Caki2 (cell line): Measurements from ENCODE around the gene USP44. TPM values are rescaled to one million over a fixed set of nuclear protein-coding genes. Genes with fewer than 3 reads are reported as not detected.

Experiments
- DNase-seq: peaks from one replicate; pipeline ENCODE4 v3.0.0-alpha.2; 2015; ENCODE audit warnings: low read depth
- in situ Hi-C: cut with HindIII; loops from 2 replicates; pipeline ENCODE4 v1.10.0; 2016; ENCODE audit warnings: low sequenced_read_pairs, low pct_unique_long_range_greater_than_20kb, mixed read lengths
- total RNA-seq: library from RNA; depleted of rRNA; stranded (reverse); fragments of >200 nt; shearing (Covaris generic); gene quantifications from 2 replicates; pipeline ENCODE4 v1.2.3, GENCODE V29; 2014; ENCODE audit warnings: low replicate concordance

Gene USP44
- total RNA-seq, 1 experiment from 2014 or later: not detected

DNA sequence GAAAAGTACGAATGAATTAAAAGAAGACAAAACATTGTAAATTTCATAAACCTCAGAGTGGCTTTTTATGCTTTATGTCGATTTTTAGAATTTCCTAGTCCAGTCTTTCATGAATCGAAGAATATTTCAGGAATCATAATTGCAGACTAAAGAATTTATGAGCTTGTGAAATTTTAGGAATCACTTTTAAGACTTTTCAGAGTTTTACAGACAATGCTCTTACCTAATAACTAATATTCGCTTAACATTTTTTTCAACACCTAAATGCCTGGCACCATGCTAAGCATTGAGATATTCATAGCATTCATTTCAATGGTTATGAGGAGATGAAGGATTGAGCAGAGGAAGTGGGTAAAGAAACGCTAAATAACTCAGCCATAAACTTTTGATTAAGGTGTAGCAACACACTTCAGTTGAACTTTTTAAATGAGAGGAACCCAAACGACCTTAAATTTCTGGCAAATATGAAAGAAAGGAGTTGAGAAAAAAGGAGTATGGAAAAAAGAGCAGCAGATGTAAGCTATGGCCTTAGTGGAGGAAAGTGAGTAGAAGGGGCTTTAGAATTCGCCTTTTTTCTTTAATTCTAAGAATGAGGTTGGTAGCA, 739 bp upstream of the USP44 start:
- in situ Hi-C loops: no loop called here
- no peak for DNase-seq

GRCh38 chr12:95549392-95550084, 1.7 kb downstream of the USP44 start:
- in situ Hi-C loops: no loop called here
- DNase-seq: no peak

- in situ Hi-C loops: no loop called here
These were observed 2.5 kb downstream of the USP44 start for GRCh38 chr12:95548539-95549391.

DNA sequence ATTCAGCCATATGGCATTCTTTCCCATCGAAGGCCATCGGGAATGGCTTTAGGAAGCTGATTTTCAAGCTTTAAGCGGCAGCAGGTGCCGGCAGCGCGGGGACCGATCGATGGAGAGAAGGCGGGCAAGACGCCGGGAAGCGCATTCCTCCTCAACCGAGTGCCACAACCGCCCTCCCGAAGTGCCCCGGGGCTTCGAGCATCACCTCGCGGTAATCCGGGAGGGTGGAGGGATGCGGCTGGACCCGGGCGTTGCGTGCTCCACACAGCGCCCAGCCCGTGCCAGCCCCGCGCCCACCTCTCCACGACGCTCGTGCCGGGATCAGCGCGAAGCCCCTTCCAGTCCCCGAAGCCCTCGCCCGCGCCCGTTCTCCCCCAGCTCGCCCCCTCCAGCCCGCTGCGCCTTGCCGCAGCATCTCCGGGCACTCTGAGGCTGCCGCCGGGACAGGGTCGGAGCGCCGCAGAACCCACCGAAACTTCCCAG, 3.2 kb downstream of the USP44 start:
- no peak for DNase-seq
- in situ Hi-C loops: no loop called here

More at GRCh38 chr12:95548539-95549391, 2.5 kb downstream of the USP44 start:
- DNase-seq: no peak

DNA sequence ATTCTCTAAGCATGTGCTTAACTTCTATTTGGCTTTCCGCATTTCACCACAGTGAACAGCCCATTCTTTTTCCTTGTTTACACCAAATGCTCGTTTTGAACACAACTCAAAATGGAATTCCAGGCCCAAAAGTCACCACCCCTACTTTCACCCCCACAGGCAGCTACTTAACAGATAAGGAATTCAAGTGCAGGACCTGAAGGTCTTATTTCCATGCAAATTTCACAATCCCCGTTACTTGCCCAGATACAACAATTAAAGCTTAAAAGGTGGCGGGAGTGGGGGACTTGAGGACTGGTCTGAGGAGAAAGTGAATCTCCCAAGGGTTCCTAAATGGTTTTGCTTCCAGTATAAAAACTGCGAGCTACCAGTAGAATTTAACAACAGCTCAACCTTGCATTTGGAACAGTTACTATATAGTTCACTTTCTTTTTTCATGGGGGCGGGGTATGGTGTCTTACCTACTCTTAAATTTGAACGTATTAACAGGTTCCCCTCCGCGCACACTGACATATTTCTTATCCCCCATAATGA, 3.7 kb downstream of the USP44 start:
- in situ Hi-C loops: no loop called here
- no peak for DNase-seq

DNA sequence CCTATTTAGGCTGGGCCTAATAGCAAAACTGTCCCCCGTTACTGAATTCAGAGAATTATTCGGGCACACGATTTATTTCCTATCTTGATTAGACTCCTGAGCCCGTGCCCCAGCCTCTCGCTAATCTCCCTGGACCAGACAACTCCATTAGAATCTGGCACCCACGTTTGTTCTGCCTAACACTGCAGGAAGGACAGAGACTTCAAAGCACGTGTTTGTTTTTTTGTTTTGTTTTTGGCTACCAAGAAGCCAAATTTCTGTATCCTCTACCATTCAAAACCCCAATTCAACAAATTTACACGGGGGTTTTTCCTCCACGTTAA, 4.8 kb downstream of the USP44 start:
- in situ Hi-C loops: no loop called here
- no peak for DNase-seq

DNA sequence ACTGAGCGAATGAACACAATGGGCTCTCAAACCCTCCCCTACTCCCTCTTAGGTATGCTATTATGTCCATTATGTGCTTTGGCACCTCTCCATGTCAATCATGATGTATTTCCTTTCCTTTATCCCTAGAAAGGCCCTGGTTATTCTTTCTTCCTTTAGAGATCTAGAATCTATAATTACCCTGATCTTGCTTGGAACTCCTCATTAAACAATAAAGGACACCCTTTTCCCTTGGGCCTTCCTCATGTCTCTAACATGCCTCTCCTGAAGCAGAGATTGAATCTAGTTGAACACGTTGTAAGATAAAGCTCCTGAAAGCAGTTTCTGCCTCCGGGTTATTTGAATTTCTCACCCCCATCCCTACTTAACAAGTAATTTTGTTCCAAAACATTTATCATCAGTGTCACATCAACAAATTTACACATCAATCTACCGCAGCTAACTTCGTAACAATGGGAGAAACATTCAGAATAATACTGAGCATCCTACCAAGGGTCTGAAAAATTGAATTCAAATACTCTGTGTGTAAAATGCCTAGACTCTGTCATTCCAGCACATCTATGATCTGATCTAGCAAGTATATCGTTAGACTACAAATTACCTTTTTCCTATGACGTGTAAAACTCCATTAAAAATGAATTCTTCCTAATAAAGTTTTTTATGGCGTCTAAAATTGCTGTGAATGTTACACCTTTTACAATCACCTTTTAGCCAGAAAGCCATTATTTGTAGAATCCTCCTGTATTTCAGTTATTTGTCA, 5.4 kb downstream of the USP44 start:
- DNase-seq: no peak
- in situ Hi-C loops: no loop called here

DNA sequence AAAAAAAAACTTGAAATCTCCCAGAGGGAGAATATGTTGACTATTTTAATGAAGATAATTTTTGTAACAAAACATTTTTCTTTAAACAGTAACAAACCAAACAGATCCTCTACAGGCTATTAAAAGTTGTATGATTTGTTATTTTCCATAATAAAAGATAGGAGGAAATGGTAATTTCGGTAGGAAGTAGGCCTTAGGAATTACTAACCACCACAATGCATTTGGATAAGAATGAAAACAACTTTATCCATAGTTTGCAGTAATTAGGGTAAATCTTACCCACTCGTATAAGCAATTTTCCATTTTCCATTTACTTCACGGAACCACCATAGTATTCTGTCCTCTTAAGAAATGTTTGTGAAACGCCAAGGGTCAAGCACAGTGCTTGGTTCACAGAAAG, 6.0 kb downstream of the USP44 start:
- DNase-seq: no peak
- in situ Hi-C loops: no loop called here

DNA sequence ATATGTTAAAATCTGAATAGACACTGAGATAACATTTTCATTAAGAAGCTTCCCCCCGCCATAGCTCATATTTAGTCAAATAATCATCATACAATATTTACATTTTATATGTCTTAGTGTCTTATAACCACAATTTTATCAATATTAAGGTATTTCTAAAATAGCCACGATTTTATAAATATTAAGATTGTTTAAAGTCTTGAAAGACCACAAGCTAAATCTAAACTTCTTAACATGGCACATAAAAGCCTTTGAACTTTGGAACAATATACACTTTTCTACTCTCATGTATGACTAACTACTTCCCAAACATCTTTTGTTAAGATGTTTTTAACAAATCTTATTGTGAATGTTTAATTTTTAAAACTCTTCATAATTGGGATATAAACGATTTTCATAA, 6.5 kb downstream of the USP44 start:
- in situ Hi-C loops: no loop called here
- no peak for DNase-seq

DNA sequence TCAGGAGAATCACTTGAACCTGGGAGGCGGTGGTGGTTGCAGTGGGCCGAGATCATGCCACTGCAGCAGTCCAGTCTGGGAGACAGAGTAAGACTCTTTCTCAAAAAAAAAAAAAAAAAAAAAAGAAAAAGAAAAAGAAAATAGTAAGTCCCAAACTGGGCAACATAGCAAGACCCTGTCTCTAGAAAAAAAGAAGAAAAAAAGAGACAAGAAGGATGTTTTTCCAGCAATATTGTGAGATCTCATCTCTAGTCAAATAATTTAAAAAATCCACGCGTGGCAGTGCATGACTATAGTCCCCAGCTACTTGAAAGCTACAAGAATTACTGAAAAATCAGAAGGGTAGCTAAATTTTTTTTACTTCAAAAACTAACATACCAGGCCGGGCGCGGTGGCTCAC, 8.0 kb downstream of the USP44 start:
- no peak for DNase-seq
- in situ Hi-C loops: no loop called here

- DNase-seq: no peak
- in situ Hi-C loops: no loop called here
These were observed 9.8 kb downstream of the USP44 start for GRCh38 chr12:95541436-95541835.

GRCh38 chr12:95538656-95539055, 12.6 kb downstream of the USP44 start:
- no peak for DNase-seq
- in situ Hi-C loops: no loop called here

DNA sequence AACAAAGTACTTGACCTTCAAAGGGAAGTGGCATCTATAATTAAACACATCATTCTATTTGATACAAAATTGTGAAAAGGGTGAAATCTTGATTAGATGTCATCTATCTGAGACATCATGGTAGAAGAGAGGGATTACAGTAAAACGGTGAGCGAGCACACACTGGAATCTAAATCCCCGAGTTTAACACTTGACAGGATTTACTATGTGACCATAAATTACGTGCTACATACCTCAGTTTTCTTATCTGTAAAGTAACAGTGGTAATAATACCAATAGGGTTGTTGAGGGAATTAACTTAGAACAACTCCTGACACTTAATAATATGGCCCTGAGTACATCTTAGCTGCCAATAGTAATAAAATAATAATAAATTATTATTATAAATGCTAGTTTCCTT, 13.3 kb downstream of the USP44 start:
- no peak for DNase-seq
- in situ Hi-C loops: no loop called here

DNA sequence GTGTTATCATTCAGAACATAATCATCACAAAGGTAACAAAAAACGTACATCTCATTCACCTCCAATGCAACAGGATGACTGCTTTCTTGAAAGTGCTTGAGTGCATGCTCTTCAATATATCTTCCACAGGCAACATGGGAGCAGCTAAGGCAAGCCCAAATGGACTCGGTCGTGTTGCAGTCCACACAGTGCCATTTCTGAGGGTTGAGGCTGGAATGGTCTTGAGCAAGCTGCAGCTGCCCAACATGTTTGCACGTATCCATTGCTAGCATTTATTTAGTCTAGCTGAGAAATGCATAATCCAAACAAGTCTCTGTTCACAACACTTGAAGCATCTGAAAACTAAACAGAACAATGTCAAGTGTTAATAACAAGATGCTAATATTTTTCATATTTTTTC, 17.3 kb downstream of the USP44 start:
- no peak for DNase-seq
- in situ Hi-C loops: no loop called here

GRCh38 chr12:95532851-95533250, 18.4 kb downstream of the USP44 start:
- DNase-seq: no peak
- in situ Hi-C loops: no loop called here

DNA sequence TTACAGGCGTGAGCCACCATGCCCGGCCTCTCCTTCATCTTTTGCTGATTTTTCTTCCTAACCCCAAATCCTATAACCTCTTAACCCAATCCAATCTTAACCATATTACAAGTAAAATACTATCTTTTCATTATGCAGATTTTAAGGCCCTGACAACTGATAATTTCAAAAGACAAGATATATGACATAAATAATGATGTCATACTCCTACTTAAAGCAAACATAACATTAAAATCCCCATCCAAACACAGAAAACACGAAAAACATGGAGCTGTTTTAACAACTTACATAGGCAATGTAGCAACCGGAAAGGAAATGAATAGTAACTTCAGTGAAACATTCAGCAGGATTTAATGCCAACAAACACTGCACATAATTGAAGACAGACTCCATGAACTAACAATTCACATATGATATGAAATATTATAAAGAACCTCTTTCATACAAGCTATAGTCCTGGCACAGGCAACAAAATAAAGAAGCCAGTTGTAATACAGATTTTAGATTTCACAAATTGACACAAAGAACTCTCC, 21.5 kb downstream of the USP44 start:
- no peak for DNase-seq
- in situ Hi-C loops: no loop called here

DNA sequence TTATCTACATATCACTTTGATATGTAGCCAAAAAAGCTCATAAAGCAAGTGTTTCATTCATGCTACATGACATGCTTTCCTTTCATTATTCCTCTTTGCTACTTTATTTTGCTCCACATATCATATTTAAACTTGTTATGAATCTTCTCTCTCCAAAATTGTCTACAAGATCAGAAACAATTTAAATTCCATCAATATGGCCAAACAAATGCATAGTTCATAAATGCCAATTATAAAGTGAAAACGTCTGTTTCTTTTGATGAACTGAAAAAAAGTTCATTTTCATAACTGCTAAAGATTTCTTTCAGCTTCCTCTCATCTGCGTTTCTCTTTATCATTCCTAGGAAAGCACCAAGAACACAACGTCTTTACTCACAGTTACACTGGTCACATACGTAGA, 22.8 kb downstream of the USP44 start:
- DNase-seq: no peak
- in situ Hi-C loops: no loop called here

GRCh38 chr12:95522692-95523091, 28.6 kb downstream of the USP44 start:
- no peak for DNase-seq
- in situ Hi-C loops: no loop called here
